PC-3 (cell line): Measurements from ENCODE around the gene KRTAP17-1.

Source experiments
- CTCF ChIP-seq: fragments of 300-600 bp; sonication (generic); conservative IDR thresholded peaks from 2 replicates; pipeline ENCODE4 v1.5.1; 2017; ENCODE audit warnings: antibody characterized with exemption, low read depth, mild to moderate bottlenecking, low read length
- EZH2 ChIP-seq: fragments of 300-600 bp; sonication (generic); IDR thresholded peaks from one replicate; pipeline ENCODE4 v1.6.1; 2017; ENCODE audit warnings: antibody characterized with exemption, mild to moderate bottlenecking, low read length; ENCODE audit not compliant: unreplicated experiment
- EZH2phosphoT487 ChIP-seq: fragments of 300-600 bp; sonication (generic); IDR thresholded peaks from 2 replicates; pipeline ENCODE4 v1.6.1; 2018; ENCODE audit warnings: mild to moderate bottlenecking, antibody characterized with exemption, low read length, borderline replicate concordance

DNA sequence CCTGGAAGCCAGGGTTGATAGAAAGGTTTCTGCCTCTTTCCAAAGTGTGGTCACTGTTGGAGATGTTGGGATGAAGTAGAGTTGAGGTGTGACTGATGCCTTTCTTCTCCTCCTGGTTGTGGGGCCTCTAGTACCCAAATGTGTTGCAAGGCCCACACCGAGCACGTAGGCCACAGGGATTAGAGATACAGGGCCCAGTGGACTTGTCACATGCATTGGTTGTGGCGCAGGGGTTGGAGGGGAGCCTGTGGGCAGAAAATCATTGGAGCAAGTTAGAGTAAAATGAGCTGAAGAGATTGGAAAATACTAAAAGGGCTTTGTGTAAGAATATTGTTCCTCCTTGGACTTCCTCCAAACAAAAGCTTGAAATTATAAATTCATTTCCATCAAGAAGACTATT, 30.5 kb upstream of the KRTAP17-1 start:
- TF ChIP-seq CTCF (no peak), EZH2 (no peak), EZH2phosphoT487 (no peak)
